Epithelial cell of proximal tubule (primary cell): ENCODE data around the gene MELK. TPM values are rescaled to one million over a fixed set of nuclear protein-coding genes. Genes with fewer than 3 reads are reported as not detected.

Experiments used
- DNase-seq: peaks from one replicate; pipeline ENCODE4 v3.0.0-alpha.2; 2011; ENCODE audit warnings: low read depth
- H3K4me3 ChIP-seq: 2 replicates; pipeline ENCODE4 v1.5.1; 2011; ENCODE audit warnings: low read depth, mild to moderate bottlenecking, low read length
- total RNA-seq: library from RNA; depleted of rRNA; stranded (reverse); fragments of >200 nt; gene quantifications from 2 replicates; pipeline ENCODE4 v1.2.3, GENCODE V29; 2015
- TF ChIP-seq, protein P1 (sequence below): conservative IDR thresholded peaks from 2 replicates; pipeline ENCODE4 v1.5.1; 2012; ENCODE audit warnings: low read depth, mild to moderate bottlenecking, low read length

MELK gene
- total RNA-seq, 1 donor from 2014 or later, result 64.5 TPM

DNA sequence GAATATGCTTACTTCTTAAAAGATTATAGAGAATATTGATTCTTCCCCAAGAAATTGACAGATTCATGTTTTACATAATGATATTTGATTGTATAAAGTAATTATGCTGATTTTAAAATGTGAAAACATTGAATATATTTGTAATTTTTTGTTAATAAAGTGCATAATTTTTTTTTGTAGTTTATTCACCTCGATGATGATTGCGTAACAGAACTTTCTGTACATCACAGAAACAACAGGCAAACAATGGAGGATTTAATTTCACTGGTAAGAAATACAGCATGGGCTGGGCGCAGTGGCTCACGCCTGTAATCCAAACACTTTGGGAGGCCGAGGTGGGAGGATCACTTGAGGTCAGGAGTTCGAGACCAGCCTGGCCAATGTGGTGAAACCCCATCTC lies 70.1 kb downstream of the MELK start:
- no peak overlapping the region for H3K4me3 ChIP-seq
- TF ChIP-seq, protein P1, sequence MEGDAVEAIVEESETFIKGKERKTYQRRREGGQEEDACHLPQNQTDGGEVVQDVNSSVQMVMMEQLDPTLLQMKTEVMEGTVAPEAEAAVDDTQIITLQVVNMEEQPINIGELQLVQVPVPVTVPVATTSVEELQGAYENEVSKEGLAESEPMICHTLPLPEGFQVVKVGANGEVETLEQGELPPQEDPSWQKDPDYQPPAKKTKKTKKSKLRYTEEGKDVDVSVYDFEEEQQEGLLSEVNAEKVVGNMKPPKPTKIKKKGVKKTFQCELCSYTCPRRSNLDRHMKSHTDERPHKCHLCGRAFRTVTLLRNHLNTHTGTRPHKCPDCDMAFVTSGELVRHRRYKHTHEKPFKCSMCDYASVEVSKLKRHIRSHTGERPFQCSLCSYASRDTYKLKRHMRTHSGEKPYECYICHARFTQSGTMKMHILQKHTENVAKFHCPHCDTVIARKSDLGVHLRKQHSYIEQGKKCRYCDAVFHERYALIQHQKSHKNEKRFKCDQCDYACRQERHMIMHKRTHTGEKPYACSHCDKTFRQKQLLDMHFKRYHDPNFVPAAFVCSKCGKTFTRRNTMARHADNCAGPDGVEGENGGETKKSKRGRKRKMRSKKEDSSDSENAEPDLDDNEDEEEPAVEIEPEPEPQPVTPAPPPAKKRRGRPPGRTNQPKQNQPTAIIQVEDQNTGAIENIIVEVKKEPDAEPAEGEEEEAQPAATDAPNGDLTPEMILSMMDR, result no peak
- no peak for DNase-seq

DNA sequence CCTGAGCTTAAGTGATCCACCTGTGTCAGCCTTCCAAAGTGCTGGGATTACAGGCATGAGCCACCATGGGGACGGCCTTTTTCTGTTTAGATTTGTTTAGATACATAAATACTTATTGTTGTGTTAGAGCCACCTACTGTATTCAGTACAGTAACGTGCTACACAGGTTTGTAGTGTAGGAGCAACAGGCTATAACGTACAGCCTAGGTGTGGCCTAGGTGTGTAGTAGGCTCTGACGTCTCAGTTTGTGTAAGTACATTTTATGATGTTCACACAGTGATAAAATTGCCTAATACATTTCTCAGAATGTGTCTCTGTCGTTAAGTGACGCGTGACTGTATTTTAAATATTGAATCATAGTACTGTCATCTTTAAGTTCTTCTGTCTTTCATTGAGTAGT lies 84.1 kb downstream of the MELK start:
- DNase-seq, result no peak
- TF ChIP-seq, protein P1, result no peak
- no peak overlapping the region for H3K4me3 ChIP-seq

DNA sequence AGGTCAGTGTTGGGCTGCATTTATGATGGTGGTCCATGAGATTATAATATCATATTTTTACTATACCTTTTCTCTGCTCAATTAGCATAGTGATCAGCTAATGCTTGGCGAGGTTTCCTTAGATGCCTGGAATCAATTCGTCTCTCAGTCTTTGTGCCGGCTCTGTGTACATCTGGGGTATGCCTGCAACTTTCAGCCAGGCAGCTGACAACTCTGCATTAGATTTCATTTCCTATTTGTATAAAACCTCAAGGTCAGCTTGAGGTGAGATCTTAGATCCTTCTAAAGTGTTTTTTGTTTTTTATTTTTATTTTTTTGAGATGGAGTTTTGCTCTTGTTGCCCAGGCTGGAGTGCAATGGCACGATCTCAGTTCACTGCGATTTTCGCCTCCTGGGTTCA lies 86.8 kb downstream of the MELK start:
- no peak overlapping the region for H3K4me3 ChIP-seq
- TF ChIP-seq, protein P1, result no peak
- no peak for DNase-seq

DNA sequence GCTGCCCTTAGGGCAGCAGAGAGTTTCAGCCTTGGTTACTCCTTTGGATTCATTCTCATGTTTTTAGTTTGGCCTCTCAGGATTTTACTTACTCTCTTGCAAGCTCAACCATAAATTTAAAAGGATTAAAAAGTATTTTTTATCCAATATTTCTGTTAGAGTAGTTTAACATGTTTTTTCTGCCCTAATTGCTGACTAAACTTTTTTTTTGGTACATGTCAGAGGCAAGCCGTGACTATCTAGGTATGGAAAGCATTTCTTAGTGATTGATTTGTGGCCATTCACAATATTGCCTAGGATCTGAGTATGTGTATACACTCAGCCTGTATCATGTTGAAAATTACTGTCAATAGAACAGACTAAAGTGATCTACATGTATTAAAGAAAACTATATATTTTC lies 92.1 kb downstream of the MELK start:
- H3K4me3 ChIP-seq, result no peak overlapping the region
- DNase-seq, result no peak
- TF ChIP-seq, protein P1, result no peak

DNA sequence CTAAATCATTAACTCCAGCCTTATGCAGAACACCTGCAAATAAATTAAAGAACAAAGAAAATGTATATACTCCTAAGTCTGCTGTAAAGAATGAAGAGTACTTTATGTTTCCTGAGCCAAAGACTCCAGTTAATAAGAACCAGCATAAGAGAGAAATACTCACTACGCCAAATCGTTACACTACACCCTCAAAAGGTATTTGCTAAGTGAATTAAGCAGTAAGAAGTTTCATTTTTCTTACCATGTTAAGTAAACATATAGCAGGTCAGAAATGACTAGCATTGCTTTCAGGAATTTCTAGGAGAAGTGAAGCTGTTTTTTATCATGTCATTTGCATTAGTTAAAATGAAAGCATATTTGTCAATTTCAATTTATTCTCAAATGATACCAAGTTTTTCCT lies 92.7 kb downstream of the MELK start:
- DNase-seq, result no peak

DNA sequence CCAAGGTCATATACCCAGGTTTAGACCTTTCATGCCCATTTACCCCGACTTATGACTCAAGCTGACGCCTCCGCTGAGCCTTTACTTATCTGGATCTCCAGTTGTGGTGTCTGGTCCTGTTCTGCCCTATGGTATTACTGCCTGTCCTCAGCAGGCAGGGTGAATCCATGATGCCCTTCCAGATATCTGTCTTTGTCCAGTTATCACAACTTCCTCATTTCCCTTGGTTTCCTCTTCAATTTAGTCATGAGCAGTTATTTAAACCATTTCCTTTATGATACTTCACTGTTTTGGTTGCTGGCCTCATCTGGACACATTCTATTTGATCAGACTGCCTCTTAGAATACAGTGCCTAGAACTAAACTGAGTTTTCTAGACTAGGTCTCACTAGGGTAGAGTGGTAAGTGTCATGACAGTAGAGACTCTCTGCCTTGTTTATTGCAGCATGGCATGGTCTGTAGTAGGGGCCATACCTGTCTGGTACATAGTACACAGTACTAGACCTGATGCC lies 93.3 kb downstream of the MELK start:
- TF ChIP-seq, protein P1, result no peak
- H3K4me3 ChIP-seq, result no peak overlapping the region

More for the DNA sequence above, 92.7 kb downstream of the MELK start:
- TF ChIP-seq, protein P1, result no peak
- no peak overlapping the region for H3K4me3 ChIP-seq

DNA sequence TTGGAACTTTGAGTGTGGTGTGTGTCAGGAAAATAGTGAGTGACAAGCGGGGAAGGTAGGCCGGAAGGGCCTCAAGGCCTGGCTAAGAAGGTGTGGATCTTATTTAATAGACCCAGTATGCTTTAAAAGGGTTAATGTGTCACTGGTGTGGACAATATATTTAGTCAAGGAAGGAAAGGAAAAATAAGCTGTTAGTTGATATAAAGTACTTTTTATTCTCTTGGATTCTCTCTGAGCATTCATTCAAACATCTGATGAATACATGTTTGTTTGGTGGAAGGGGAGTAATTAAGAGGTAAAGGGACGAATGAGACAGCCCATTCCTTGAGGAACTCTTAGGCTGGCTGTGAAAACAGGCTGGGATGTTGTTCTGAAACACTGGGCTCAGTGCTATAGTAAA lies 98.9 kb downstream of the MELK start:
- no peak for DNase-seq
- TF ChIP-seq, protein P1, result no peak
- H3K4me3 ChIP-seq, result no peak overlapping the region

More for the DNA sequence above, 93.3 kb downstream of the MELK start:
- no peak for DNase-seq
